ENCODE data around the gene MPHOSPH6.

Gene MPHOSPH6

DNA sequence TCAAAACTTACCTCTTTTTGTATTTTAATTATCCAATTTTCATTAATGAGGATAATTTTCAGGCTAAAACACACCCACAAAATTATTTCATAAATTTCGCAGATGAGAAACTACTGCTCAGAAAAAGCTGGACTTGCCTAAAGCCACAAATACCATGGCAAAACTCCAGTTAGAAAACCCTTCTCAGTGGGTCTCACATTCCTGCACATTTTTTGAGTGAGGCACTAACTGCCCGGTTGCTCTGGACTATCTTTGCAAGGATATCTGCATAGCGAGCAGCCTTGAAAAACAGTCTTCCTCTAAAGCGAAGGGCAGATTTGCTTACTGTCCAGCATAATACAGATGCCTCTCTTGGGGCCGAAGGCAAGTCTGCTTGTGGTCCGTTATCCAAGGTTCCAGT is 9.8 kb downstream of the MPHOSPH6 start:
- TF ChIP-seq SIN3A (IDR thresholded peaks at IDR 0.05; ENCODE audit: borderline replicate concordance, insufficient read depth, low read length) (no peak), POLR2AphosphoS5 (IDR thresholded peaks at IDR 0.05; ENCODE audit: low read depth, low read length) (no peak), FOXP2 (optimal IDR thresholded peaks at IDR 0.05; ENCODE audit: borderline replicate concordance, extremely low read depth, extremely low read length, insufficient read depth) (no peak), TAF1 (IDR thresholded peaks at IDR 0.05; ENCODE audit: borderline replicate concordance, insufficient read depth, low read length) (no peak)
- TF ChIP-seq, protein P1, sequence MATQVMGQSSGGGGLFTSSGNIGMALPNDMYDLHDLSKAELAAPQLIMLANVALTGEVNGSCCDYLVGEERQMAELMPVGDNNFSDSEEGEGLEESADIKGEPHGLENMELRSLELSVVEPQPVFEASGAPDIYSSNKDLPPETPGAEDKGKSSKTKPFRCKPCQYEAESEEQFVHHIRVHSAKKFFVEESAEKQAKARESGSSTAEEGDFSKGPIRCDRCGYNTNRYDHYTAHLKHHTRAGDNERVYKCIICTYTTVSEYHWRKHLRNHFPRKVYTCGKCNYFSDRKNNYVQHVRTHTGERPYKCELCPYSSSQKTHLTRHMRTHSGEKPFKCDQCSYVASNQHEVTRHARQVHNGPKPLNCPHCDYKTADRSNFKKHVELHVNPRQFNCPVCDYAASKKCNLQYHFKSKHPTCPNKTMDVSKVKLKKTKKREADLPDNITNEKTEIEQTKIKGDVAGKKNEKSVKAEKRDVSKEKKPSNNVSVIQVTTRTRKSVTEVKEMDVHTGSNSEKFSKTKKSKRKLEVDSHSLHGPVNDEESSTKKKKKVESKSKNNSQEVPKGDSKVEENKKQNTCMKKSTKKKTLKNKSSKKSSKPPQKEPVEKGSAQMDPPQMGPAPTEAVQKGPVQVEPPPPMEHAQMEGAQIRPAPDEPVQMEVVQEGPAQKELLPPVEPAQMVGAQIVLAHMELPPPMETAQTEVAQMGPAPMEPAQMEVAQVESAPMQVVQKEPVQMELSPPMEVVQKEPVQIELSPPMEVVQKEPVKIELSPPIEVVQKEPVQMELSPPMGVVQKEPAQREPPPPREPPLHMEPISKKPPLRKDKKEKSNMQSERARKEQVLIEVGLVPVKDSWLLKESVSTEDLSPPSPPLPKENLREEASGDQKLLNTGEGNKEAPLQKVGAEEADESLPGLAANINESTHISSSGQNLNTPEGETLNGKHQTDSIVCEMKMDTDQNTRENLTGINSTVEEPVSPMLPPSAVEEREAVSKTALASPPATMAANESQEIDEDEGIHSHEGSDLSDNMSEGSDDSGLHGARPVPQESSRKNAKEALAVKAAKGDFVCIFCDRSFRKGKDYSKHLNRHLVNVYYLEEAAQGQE (IDR thresholded peaks at IDR 0.05; ENCODE audit: insufficient read depth in 1 of 2, low read depth in 2 of 2, low read length in 2 of 2) = no peak

DNA sequence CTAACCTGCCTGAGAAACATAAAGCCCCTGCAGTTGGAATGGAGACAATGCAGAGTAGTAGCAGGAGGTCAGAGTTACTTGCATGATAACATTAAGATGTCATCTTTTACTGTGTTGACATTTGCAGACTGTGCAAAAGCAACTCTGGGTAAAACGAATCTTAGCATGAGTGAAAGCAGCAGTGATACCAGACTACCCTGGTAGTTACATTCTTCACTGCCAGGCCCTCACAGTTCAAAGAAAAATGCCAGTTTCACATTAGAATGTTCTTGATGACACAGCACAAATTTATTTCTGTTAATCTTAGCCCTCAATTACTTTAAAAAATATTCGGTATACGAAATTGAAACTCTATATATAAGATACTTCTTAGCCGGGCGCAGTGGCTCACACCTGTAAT is 12.2 kb downstream of the MPHOSPH6 start:
- TF ChIP-seq POLR2AphosphoS5 (IDR thresholded peaks at IDR 0.05; ENCODE audit: low read depth, low read length) = no peak
- no peak for TF ChIP-seq FOXP2 (optimal IDR thresholded peaks at IDR 0.05; ENCODE audit: borderline replicate concordance, extremely low read depth, extremely low read length, insufficient read depth)
- TF ChIP-seq SIN3A (IDR thresholded peaks at IDR 0.05; ENCODE audit: borderline replicate concordance, insufficient read depth, low read length) = no peak
- TF ChIP-seq, protein P1 (IDR thresholded peaks at IDR 0.05; ENCODE audit: insufficient read depth in 1 of 2, low read depth in 2 of 2, low read length in 2 of 2) = no peak
- no peak for TF ChIP-seq TAF1 (IDR thresholded peaks at IDR 0.05; ENCODE audit: borderline replicate concordance, insufficient read depth, low read length)

DNA sequence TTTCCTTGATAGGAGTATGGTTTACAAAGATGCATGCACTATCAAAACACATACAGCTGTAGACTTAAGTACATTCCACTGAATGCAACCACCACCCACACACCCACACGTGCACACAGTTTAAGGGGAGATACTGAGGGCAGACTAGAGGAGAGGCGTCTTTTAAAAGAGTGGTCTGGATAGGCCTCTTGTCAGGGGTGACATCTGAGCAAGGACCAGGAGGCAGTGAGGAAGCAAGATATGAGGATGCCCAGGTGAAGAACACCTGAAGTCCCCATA is 12.6 kb downstream of the MPHOSPH6 start:
- TF ChIP-seq SIN3A (IDR thresholded peaks at IDR 0.05; ENCODE audit: borderline replicate concordance, insufficient read depth, low read length) = no peak
- TF ChIP-seq TAF1 (IDR thresholded peaks at IDR 0.05; ENCODE audit: borderline replicate concordance, insufficient read depth, low read length) = no peak
- TF ChIP-seq POLR2AphosphoS5 (IDR thresholded peaks at IDR 0.05; ENCODE audit: low read depth, low read length) = no peak
- TF ChIP-seq, protein P1 (IDR thresholded peaks at IDR 0.05; ENCODE audit: insufficient read depth in 1 of 2, low read depth in 2 of 2, low read length in 2 of 2) = no peak
- TF ChIP-seq FOXP2 (optimal IDR thresholded peaks at IDR 0.05; ENCODE audit: borderline replicate concordance, extremely low read depth, extremely low read length, insufficient read depth) = no peak

DNA sequence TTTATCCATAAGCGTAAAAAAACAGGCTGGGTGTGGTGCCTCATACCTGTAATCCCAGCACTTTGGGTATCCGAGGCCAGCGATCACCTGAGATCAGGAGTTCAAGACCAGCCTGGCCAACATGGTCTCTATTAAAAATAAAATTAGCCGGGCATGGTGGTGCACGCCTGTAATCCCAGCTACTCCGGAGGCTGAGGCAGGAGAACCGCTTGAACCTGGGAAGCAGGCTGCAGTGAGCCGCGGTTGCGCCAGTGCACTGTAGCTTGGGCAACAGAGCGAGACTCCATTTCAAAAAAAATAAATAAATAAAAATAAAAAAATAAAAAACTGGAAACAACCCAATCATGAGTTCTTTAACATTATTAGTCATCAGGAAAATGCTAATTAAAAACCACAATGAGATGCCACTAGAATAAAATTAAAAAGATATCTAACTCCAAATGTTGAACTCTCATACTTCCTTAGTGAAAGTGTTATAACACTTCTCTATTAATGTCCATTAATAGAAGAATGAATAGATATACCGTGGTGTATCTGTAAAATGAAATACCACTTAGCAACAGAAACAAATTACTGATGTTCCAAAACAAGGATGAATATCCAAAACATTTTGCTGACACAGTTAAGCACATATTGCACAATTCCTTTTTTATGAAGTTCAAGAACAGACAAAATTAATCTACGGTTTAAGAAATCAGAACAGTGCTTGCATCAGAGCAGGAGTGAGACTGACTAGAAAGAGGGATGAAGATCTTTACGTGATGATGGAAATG is 13.1 kb downstream of the MPHOSPH6 start:
- TF ChIP-seq POLR2AphosphoS5 (IDR thresholded peaks at IDR 0.05; ENCODE audit: low read depth, low read length) = no peak
- TF ChIP-seq TAF1 (IDR thresholded peaks at IDR 0.05; ENCODE audit: borderline replicate concordance, insufficient read depth, low read length) = no peak
- TF ChIP-seq SIN3A (IDR thresholded peaks at IDR 0.05; ENCODE audit: borderline replicate concordance, insufficient read depth, low read length) = no peak
- TF ChIP-seq, protein P1 (IDR thresholded peaks at IDR 0.05; ENCODE audit: insufficient read depth in 1 of 2, low read depth in 2 of 2, low read length in 2 of 2) = no peak
- no peak for TF ChIP-seq FOXP2 (optimal IDR thresholded peaks at IDR 0.05; ENCODE audit: borderline replicate concordance, extremely low read depth, extremely low read length, insufficient read depth)

Measured in PFSK-1 (cell line).